Muscle of back (tissue), 11 donors: ENCODE data around the gene ANKFY1. TPM values are rescaled to one million over a fixed set of nuclear protein-coding genes. Genes with fewer than 3 reads are reported as not detected.
A peak's percentile ranks its signal among the peaks of the same experiment; 100 is the strongest.
"Not testable (repeated sequence)": the region's sequence is repeated elsewhere in the genome, so short reads cannot be mapped to it uniquely, and the experiment has no call there.

ENCODE experiments used
- DNase-seq, 3 donors: peaks; one replicate each; pipeline versions ENCODE4 v3.0.0 to v3.0.0-alpha.2; 2013
- polyA plus RNA-seq, 10 donors: library from polyadenylated mRNA; unstranded; fragments of 120-200 nt; gene quantifications; one replicate each; pipeline ENCODE4 v1.2.1, GENCODE V29; 2013; ENCODE audit not compliant: insufficient read length in 10 of 10

Gene ANKFY1
- polyA plus RNA-seq, 10 donors: 24.3 to 36.3 (median 30.1) TPM

GRCh38 chr17:4160294-4160859 lies 103.4 kb downstream of the ANKFY1 start:
- no peak for DNase-seq

- DNase-seq: no peak
Measured at GRCh38 chr17:4159761-4160160, 104.0 kb downstream of the ANKFY1 start.

GRCh38 chr17:4157618-4158333 lies 106.0 kb downstream of the ANKFY1 start:
- no peak for DNase-seq

- no peak for DNase-seq
Measured at GRCh38 chr17:4156750-4157381, 106.9 kb downstream of the ANKFY1 start.

GRCh38 chr17:4155980-4156620 lies 107.7 kb downstream of the ANKFY1 start:
- DNase-seq: no peak

GRCh38 chr17:4154201-4154600 lies 109.6 kb downstream of the ANKFY1 start:
- DNase-seq: no peak

GRCh38 chr17:4152471-4152870 lies 111.3 kb downstream of the ANKFY1 start:
- peak in 1 of 3 donors; percentile 47 for DNase-seq

DNA sequence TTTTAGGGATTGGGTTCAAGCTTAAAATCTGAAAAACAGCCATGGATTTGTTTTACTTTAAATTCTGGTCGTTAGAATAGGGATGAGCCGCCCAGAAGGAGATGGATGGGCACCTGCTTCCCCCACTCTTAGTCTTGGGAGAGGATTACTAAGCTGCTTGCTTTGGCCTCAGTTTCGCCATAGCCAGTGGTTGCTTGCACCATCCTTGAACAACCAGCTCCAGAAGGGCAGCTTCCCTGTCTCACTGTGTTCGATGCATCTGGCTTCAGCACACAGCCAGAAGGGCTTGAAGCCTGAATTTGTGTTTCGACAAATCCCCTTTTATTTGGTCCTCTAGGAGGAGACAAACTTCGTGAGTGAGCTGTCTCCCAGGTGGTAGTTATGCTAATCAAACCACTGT lies 113.7 kb downstream of the ANKFY1 start:
- no peak for DNase-seq

GRCh38 chr17:4148611-4149308 lies 115.0 kb downstream of the ANKFY1 start:
- no peak for DNase-seq

DNA sequence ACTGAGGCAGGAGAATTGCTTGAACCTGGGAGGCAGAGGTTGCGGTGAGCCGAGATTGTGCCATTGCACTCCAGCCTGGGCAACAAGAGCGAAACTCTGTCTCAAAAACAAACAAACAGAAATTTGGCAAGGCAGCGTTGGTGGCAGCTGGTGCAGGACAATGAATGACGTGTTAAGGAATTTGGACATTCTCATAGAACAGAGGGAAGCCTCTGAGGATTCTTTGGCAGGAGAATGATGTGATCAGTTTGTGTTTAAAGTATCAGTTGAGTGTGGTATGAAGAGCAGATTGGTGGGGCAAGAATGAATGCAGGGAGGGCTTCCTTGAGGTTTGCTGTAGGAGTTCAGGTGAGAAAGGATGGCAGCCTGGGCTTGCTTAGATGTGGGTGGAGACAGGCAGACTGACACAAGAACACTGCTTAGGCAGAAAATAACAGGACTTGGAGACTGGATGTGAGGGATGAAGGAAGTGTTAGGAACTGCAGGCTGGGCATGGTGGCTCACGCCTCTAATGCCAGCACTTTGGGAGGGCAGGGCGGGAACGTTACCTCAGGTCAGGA lies 115.9 kb downstream of the ANKFY1 start:
- peak in 1 of 3 donors; percentile 16 for DNase-seq

DNA sequence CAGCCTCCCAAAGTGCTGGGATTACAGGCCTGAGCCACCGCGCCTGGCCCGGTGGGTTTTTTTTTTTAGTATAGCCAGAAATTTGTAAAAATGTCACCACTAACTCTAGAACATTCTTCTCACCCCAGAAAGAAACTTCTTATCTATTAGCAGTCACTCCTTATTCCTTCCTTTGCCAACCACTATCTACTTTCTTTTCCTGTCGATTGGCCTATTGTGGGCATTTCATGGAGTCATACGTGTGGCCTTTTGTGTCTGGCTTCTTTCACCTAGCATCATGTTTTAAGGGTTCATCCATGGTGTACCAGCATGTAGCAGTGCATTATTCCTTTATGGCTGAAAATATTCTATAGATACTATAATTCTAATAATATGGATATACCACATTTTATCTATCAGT lies 117.1 kb downstream of the ANKFY1 start:
- DNase-seq: no peak

DNA sequence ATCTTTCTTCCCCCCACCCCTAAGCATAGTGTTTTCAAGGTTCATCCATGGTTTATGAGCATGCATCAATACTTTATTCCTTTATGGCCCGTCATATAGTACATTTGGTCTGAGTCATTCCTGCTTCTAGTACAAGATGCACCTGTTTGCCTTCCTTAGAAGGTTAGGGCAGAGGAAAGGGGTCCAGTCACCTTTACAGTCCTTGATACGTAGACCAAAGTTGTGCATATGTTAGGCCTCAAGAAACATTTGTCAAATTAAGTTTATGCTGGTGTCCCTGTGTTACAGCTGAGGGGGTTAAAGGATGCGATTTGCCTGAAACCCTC lies 119.4 kb downstream of the ANKFY1 start:
- DNase-seq: peak in 1 of 3 donors; percentile 12

- peak; percentile 94 to 99 (median 97) for DNase-seq
Measured at GRCh38 chr17:4143563-4144421, 120.0 kb downstream of the ANKFY1 start.

DNA sequence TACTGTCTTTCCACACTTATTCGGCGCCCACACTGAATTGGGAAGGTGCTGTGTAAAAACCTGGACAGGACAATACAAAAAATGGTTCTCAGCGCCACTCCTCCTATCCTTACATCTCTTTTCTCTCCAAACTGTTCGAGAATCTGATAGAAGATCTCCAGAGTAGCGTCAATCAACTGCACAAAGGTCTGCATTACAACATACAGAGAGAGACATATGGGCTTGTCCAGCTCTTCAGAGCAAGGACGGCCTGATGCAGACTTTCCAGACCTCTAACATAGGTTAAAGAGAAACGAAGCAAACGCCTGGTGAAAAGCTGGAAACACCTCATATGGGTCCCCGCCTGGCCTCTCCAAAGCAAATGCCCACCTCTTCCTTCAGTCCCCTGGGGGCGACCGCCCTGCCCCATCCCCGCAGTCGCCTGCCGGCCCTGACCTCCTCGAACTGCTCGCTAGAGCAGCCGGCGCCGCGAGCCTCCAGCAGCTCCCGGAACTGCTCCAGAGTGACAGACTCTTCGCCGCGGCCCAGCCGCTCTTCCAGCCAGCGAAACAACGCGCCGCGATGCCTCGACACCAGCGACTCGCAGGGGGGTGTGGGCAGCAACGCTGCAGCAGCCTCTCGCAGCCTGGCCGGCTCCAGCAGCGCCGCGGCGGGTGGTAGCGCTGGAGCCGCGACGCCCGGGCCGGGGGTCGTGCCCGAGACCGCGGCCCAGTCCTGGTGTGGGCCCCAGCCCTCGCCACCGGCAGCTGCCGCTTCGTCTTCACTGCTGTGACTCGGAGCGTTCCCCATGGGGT lies 121.5 kb downstream of the ANKFY1 start:
- DNase-seq: no peak

GRCh38 chr17:4140125-4140524 lies 123.7 kb downstream of the ANKFY1 start:
- DNase-seq: no peak

- not testable (repeated sequence) for DNase-seq
Measured at GRCh38 chr17:4138906-4139526, 124.8 kb downstream of the ANKFY1 start.

GRCh38 chr17:4136373-4136772 lies 127.4 kb downstream of the ANKFY1 start:
- DNase-seq: no peak

DNA sequence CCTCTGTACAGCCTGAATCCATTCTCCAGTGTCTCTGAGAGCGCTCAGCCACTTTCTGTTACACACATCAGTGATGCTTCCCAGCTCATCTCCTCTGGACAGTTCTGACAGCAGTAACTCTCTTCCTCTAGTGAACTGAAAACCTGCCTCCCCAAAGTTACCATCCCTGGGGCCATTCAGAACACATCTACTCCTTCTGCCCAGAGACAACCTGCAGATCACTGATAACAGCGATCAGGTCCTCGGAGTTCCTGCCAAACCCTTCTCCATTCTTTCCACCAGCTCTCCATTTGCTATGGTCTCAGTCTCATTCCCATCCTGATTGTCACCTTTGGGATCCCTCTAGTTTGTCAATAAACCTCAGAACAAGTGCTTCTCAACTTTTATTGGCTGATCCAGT lies 128.3 kb downstream of the ANKFY1 start:
- DNase-seq: no peak

GRCh38 chr17:4134721-4135120 lies 129.1 kb downstream of the ANKFY1 start:
- DNase-seq: no peak

GRCh38 chr17:4130715-4131114 lies 133.1 kb downstream of the ANKFY1 start:
- DNase-seq: peak in 2 of 3 donors; percentile 18 to 36
